ENCODE data around the gene ADGRG3. TPM values are rescaled to one million over a fixed set of nuclear protein-coding genes. Genes with fewer than 3 reads are reported as not detected.

The ADGRG3 gene
- total and polyA plus RNA-seq, 2 of the 13 experiments (the other 11 are each of a cell fraction or from before 2014, with no cell fraction given) = 2.7 to 11.8 TPM

DNA sequence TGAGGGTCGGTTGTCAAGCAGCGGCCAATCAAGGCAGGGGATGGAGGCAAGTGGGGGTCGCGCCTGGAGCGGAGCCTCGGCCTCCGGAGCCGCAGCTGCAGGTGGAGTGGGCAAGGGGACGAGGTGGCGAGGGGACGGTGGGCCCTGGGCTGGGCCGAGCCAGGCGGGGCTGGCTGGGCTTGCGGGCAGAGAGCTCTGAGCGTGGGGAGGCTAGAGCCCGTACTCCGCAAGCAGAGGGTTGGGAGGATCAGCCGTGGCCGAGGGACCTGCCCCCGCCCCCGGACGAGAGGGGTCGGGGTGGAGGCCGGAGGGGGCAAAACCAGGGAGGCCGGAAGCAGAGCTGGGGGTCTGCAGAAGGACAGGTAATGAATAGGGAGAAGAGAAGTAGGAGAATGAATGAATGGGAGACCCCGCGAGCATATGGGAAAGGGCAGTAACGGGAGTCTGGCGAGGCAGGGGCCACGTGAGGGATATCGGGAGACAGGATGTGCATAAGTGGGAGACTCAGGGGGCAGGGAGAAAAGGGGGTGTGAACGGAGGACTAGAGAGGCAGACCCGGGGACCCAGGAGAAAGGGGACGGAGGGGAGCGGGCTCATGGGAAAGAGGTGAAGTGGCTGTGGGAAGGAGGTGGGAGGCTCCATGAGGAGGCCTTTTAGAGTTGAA lies 67.8 kb downstream of the ADGRG3 start, which contains the start of gene KATNB1 (continued):
- TF ChIP-seq ZNF891 (CRISPR knock-in tag; IDR thresholded peaks at IDR 0.05) = no peak
- TF ChIP-seq ZBTB8A (CRISPR knock-in tag; IDR thresholded peaks at IDR 0.05; ENCODE audit: borderline replicate concordance, low read depth) = 0 out of 2 replicates have a peak, but pooled peaks have one; percentile 83
- TF ChIP-seq ETV6 (CRISPR knock-in tag; conservative IDR thresholded peaks at IDR 0.05) = peak; percentile 59
- TF ChIP-seq SMAD1 (CRISPR knock-in tag; IDR thresholded peaks at IDR 0.05; ENCODE audit: borderline replicate concordance, low read depth) = no peak
- TF ChIP-seq, protein P1, sequence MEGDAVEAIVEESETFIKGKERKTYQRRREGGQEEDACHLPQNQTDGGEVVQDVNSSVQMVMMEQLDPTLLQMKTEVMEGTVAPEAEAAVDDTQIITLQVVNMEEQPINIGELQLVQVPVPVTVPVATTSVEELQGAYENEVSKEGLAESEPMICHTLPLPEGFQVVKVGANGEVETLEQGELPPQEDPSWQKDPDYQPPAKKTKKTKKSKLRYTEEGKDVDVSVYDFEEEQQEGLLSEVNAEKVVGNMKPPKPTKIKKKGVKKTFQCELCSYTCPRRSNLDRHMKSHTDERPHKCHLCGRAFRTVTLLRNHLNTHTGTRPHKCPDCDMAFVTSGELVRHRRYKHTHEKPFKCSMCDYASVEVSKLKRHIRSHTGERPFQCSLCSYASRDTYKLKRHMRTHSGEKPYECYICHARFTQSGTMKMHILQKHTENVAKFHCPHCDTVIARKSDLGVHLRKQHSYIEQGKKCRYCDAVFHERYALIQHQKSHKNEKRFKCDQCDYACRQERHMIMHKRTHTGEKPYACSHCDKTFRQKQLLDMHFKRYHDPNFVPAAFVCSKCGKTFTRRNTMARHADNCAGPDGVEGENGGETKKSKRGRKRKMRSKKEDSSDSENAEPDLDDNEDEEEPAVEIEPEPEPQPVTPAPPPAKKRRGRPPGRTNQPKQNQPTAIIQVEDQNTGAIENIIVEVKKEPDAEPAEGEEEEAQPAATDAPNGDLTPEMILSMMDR (CRISPR knock-in tag; IDR thresholded peaks at IDR 0.05) = no peak
- TF ChIP-seq ZBTB42 (CRISPR knock-in tag; IDR thresholded peaks at IDR 0.05) = no peak
- peak; percentile 87 for TF ChIP-seq ZNF333 (CRISPR knock-in tag; IDR thresholded peaks at IDR 0.05; ENCODE audit: borderline replicate concordance)
- TF ChIP-seq, protein P2, sequence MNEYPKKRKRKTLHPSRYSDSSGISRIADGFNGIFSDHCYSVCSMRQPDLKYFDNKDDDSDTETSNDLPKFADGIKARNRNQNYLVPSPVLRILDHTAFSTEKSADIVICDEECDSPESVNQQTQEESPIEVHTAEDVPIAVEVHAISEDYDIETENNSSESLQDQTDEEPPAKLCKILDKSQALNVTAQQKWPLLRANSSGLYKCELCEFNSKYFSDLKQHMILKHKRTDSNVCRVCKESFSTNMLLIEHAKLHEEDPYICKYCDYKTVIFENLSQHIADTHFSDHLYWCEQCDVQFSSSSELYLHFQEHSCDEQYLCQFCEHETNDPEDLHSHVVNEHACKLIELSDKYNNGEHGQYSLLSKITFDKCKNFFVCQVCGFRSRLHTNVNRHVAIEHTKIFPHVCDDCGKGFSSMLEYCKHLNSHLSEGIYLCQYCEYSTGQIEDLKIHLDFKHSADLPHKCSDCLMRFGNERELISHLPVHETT (CRISPR knock-in tag; conservative IDR thresholded peaks at IDR 0.05) = 0 out of 2 replicates have a peak, but pooled peaks have one; percentile 13
- no peak for TF ChIP-seq ZMYM3 (CRISPR knock-in tag; IDR thresholded peaks at IDR 0.05)
- no peak for TF ChIP-seq ISX (CRISPR knock-in tag; conservative IDR thresholded peaks at IDR 0.05)
- no peak for TF ChIP-seq ZFP36L1 (CRISPR knock-in tag; IDR thresholded peaks at IDR 0.05)
- TF ChIP-seq, protein P3, sequence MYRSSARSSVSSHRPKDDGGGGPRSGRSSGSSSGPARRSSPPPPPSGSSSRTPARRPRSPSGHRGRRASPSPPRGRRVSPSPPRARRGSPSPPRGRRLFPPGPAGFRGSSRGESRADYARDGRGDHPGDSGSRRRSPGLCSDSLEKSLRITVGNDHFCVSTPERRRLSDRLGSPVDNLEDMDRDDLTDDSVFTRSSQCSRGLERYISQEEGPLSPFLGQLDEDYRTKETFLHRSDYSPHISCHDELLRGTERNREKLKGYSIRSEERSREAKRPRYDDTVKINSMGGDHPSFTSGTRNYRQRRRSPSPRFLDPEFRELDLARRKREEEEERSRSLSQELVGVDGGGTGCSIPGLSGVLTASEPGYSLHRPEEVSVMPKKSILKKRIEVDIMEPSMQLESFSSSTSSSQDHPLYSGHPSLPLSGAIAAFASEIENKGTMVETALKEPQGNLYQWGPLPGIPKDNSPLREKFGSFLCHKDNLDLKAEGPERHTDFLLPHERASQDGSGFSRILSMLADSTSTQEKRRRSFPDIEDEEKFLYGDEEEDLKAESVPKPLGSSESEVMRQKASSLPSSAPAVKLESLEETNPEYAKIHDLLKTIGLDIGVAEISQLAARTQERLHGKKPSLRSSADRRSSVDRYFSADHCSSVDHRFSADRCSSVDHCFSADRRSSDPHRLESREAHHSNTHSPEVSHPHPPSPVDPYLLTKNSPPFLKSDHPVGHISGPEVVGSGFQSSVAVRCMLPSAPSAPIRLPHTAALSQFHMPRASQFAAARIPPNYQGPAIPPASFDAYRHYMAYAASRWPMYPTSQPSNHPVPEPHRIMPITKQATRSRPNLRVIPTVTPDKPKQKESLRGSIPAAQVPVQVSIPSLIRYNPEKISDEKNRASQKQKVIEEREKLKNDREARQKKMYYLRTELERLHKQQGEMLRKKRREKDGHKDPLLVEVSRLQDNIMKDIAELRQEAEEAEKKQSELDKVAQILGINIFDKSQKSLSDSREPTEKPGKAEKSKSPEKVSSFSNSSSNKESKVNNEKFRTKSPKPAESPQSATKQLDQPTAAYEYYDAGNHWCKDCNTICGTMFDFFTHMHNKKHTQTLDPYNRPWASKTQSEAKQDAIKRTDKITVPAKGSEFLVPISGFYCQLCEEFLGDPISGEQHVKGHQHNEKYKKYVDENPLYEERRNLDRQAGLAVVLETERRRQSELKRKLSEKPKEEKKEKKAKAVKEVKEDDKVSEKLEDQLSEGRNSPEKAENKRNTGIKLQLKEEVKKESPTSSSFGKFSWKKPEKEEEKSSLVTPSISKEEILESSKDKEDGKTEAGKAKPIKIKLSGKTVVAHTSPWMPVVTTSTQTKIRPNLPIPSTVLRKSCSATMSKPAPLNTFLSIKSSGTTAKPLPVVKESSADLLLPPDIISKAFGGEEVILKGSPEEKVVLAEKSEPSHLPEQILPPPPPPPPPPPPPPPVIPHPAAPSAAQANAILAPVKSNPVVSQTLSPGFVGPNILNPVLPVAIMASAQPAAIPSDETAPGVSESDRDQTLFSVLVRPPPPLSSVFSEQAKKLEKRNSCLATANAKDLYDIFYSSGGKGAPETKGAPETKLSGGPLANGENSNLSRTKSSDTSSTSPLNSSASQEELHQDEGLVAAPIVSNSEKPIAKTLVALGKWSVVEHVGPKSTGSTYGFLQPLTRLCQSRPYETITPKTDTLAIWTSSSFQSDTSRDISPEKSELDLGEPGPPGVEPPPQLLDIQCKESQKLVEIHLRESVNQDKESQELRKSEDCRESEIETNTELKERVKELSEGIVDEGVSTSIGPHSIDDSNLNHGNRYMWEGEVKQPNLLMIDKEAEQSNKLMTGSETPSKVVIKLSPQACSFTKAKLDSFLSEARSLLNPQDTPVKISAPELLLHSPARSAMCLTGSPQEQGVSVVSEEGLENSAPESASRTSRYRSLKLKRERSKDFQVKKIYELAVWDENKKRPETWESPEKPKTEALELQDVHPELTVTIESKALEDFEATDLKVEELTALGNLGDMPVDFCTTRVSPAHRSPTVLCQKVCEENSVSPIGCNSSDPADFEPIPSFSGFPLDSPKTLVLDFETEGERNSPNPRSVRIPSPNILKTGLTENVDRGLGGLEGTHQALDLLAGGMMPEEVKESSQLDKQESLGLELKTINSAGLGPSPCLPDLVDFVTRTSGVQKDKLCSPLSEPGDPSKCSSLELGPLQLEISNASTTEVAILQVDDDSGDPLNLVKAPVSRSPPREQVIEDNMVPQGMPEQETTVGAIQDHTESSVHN (CRISPR knock-in tag; IDR thresholded peaks at IDR 0.05) = no peak
- 0 out of 2 replicates have a peak, but pooled peaks have one; percentile 59 for TF ChIP-seq ZNF747 (CRISPR knock-in tag; IDR thresholded peaks at IDR 0.05; ENCODE audit: borderline replicate concordance)
- TF ChIP-seq ZNF101 (CRISPR knock-in tag; IDR thresholded peaks at IDR 0.05; ENCODE audit: borderline replicate concordance, low read depth) = no peak
- TF ChIP-seq, protein P4, sequence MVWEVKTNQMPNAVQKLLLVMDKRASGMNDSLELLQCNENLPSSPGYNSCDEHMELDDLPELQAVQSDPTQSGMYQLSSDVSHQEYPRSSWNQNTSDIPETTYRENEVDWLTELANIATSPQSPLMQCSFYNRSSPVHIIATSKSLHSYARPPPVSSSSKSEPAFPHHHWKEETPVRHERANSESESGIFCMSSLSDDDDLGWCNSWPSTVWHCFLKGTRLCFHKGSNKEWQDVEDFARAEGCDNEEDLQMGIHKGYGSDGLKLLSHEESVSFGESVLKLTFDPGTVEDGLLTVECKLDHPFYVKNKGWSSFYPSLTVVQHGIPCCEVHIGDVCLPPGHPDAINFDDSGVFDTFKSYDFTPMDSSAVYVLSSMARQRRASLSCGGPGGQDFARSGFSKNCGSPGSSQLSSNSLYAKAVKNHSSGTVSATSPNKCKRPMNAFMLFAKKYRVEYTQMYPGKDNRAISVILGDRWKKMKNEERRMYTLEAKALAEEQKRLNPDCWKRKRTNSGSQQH (CRISPR knock-in tag; IDR thresholded peaks at IDR 0.05; ENCODE audit: low read depth) = peak; percentile 89

Data from HepG2 (cell line).